Measurements from ENCODE around the gene POLR1H. TPM values are rescaled to one million over a fixed set of nuclear protein-coding genes. Genes with fewer than 3 reads are reported as not detected.
A peak's percentile ranks its signal among the peaks of the same experiment; 100 is the strongest.

The POLR1H gene
- total RNA-seq, 2 donors from 2014 or later: 16.2 to 23.1 TPM

GRCh38 chr6:30101444-30102413, 40.7 kb downstream of the POLR1H start:
- Histone ChIP-seq H3K27me3 (no peaks in the 10 kb centered on the region), H3K4me3 (peak overlapping the region; percentile 24 to 55), H3K4me1 (peaks cover 0 to 34% of the 10 kb centered on the region in 2 donors), H3K36me3 (no peaks in the 10 kb centered on the region), H3K9me3 (no peaks in the 10 kb centered on the region), H3K27ac (peak overlapping the region; percentile 61 to 68)
- TF ChIP-seq CTCF (IDR thresholded peaks at IDR 0.05): peak in 1 of 2 donors; percentile 44
- DNase-seq (ENCODE audit: low spot score): peak; percentile 79

- peak; percentile 74 for DNase-seq (ENCODE audit: low spot score)
- no peaks in the 10 kb centered on the region for H3K9me3 ChIP-seq
- H3K27ac ChIP-seq: peak overlapping the region; percentile 61 to 68
- H3K27me3 ChIP-seq: no peaks in the 10 kb centered on the region
- peak overlapping the region; percentile 24 to 55 for H3K4me3 ChIP-seq
- H3K4me1 ChIP-seq: peaks cover 0 to 34% of the 10 kb centered on the region in 2 donors
- H3K36me3 ChIP-seq: no peaks in the 10 kb centered on the region
- no peak for TF ChIP-seq CTCF (IDR thresholded peaks at IDR 0.05)
Measured at GRCh38 chr6:30102414-30102969, 41.4 kb downstream of the POLR1H start.

GRCh38 chr6:30102970-30103871, 42.2 kb downstream of the POLR1H start:
- Histone ChIP-seq H3K9me3 (no peaks in the 10 kb centered on the region), H3K27ac (peak overlapping the region; percentile 61 to 68), H3K27me3 (no peaks in the 10 kb centered on the region), H3K4me3 (peak overlapping the region; percentile 31 to 55), H3K4me1 (peaks cover 0 to 34% of the 10 kb centered on the region in 2 donors), H3K36me3 (no peaks in the 10 kb centered on the region)
- DNase-seq (ENCODE audit: low spot score): peak; percentile 93
- peak; percentile 72 to 93 for TF ChIP-seq CTCF (IDR thresholded peaks at IDR 0.05)

GRCh38 chr6:30103872-30104179, 42.8 kb downstream of the POLR1H start:
- H3K9me3 ChIP-seq: no peaks in the 10 kb centered on the region
- DNase-seq (ENCODE audit: low spot score): no peak
- H3K27ac ChIP-seq: no peak overlapping the region
- H3K27me3 ChIP-seq: no peaks in the 10 kb centered on the region
- no peak for TF ChIP-seq CTCF (IDR thresholded peaks at IDR 0.05)
- H3K36me3 ChIP-seq: no peaks in the 10 kb centered on the region
- H3K4me1 ChIP-seq: peaks cover 0 to 34% of the 10 kb centered on the region in 2 donors
- peak overlapping the region in 1 of 2 donors; percentile 55 for H3K4me3 ChIP-seq

- no peak for DNase-seq (ENCODE audit: low spot score)
- H3K4me1 ChIP-seq: peaks cover 0 to 34% of the 10 kb centered on the region in 2 donors
- no peaks in the 10 kb centered on the region for H3K27me3 ChIP-seq
- no peaks in the 10 kb centered on the region for H3K9me3 ChIP-seq
- H3K4me3 ChIP-seq: no peak overlapping the region
- TF ChIP-seq CTCF (IDR thresholded peaks at IDR 0.05): no peak
- no peaks in the 10 kb centered on the region for H3K36me3 ChIP-seq
- H3K27ac ChIP-seq: no peak overlapping the region
Measured at GRCh38 chr6:30104661-30105060, 43.6 kb downstream of the POLR1H start.

Measured in right atrium auricular region (tissue), 2 donors.